Common myeloid progenitor, CD34-positive (primary cell): ENCODE data around the gene LEAP2.
"Not testable (repeated sequence)": the region's sequence is repeated elsewhere in the genome, so short reads cannot be mapped to it uniquely, and the experiment has no call there.

Experiments used
- CTCF ChIA-PET: fragments of 350-600 bp; sonication (Branson Sonifier 250); formaldehyde crosslinking; loops from one replicate; lab custom pipeline; 2021; ENCODE audit warnings: antibody characterized with exemption; lab: Charles Lee
- POLR2A ChIA-PET: fragments of 350-600 bp; sonication (Branson Sonifier 250); formaldehyde crosslinking; loops from one replicate; lab custom pipeline; 2021; ENCODE audit warnings: antibody characterized with exemption; lab: Charles Lee
- DNase-seq, 3 donors: peaks; one replicate each; pipeline versions ENCODE4 v3.0.0 to v3.0.0-alpha.2; 2013
- H3K27ac ChIP-seq, 2 experiments: 1 replicate in 1 of 2; 2 replicates in 1 of 2; pipeline ENCODE4 v1.7.0; 2013; ENCODE audit warnings: inconsistent platforms in 2 of 2, low read length in 2 of 2, mild to moderate bottlenecking in 2 of 2, low read depth in 1 of 2, moderate library complexity in 1 of 2; ENCODE audit not compliant: severe bottlenecking in 2 of 2, insufficient read depth in 1 of 2, poor library complexity in 1 of 2
- H3K27me3 ChIP-seq, 5 experiments: replicated peaks in 2 of 5; 1 replicate in 3 of 5; 2 replicates in 2 of 5; pipeline versions ENCODE4 v1.6.1 to v1.7.0; 2013; ENCODE audit warnings: low read length in 4 of 5, mild to moderate bottlenecking in 2 of 5, moderate library complexity in 2 of 5, inconsistent platforms in 1 of 5; ENCODE audit not compliant: insufficient read depth in 5 of 5, control insufficient read depth in 4 of 5
- H3K36me3 ChIP-seq, 4 experiments: 1 replicate in 2 of 4; 2 replicates in 2 of 4; pipeline versions ENCODE4 v1.6.1 to v1.7.0; 2013; ENCODE audit warnings: low read length in 3 of 4, control low read depth in 1 of 4, mild to moderate bottlenecking in 1 of 4; ENCODE audit not compliant: control insufficient read depth in 4 of 4, insufficient read depth in 4 of 4
- H3K4me1 ChIP-seq, 4 experiments: 1 replicate in 3 of 4; 2 replicates in 1 of 4; pipeline versions ENCODE4 v1.6.1 to v1.7.1; 2013; ENCODE audit warnings: low read length in 3 of 4, mild to moderate bottlenecking in 3 of 4, control low read depth in 1 of 4, inconsistent platforms in 1 of 4, moderate library complexity in 1 of 4; ENCODE audit not compliant: control insufficient read depth in 4 of 4, insufficient read depth in 4 of 4; ENCODE audit errors: control extremely low read depth in 1 of 4
- H3K4me3 ChIP-seq, 7 experiments: 1 replicate in 4 of 7; 2 replicates in 3 of 7; pipeline versions ENCODE4 v1.5.1 to v1.7.0; 2013; ENCODE audit warnings: mild to moderate bottlenecking in 7 of 7, low read length in 6 of 7, moderate library complexity in 6 of 7, inconsistent platforms in 2 of 7, low read depth in 2 of 7, control low read depth in 1 of 7; ENCODE audit not compliant: insufficient read depth in 4 of 7, control insufficient read depth in 1 of 7; ENCODE audit errors: extremely low read depth in 1 of 7
- H3K9me3 ChIP-seq, 5 experiments: 1 replicate in 4 of 5; 2 replicates in 1 of 5; pipeline versions ENCODE4 v1.6.1 to v1.7.1; 2013; ENCODE audit warnings: low read length in 4 of 5, mild to moderate bottlenecking in 2 of 5, inconsistent platforms in 1 of 5, low read depth in 1 of 5, moderate library complexity in 1 of 5; ENCODE audit not compliant: control insufficient read depth in 4 of 5, insufficient read depth in 2 of 5; ENCODE audit errors: control extremely low read depth in 1 of 5
- WGBS: methylation state at CpG from one replicate; pipeline ENCODE4 v1.1.5; 2013; ENCODE audit not compliant: insufficient coverage; 5-methylcytosine and 5-hydroxymethylcytosine counted together

The LEAP2 gene

DNA sequence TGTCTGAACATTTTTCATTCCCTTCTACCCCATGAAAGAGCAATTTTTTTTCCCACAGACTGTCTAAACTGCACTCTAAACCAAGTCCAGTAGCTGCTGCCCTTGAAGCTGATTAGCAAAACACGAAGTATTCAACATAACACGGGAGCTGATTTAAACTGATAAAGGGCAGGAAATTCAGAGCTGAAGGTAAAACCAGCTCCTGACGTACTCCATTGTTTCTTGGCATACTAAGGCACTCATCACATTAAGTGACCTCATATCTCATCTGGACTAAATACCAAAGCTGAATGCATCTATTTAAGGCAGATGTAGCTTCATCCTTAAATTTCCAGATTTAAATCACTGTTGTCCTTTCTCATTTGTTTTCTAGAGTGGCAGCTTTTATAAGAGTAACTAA lies 19.2 kb upstream of the LEAP2 start:
- 65% methylated on average over 3 of the region's 3 CpGs for WGBS
- Histone ChIP-seq H3K9me3 (no peaks in the 10 kb centered on the region), H3K4me3 (no peak overlapping the region), H3K27me3 (no peaks in the 10 kb centered on the region), H3K36me3 (no peaks in the 10 kb centered on the region), H3K27ac (no peak overlapping the region), H3K4me1 (peaks cover 0 to 2% (median 0%) of the 10 kb centered on the region in 4 experiments)
- ChIA-PET CTCF (interaction anchor here (0.6 to 4.8 kb wide), 4 partner anchors 9 to 24 kb away, joined by 4 to 34 read pairs (median 8); partner anchors contain the start of genes GDF9, SHROOM1 and UQCRQ), POLR2A (interaction anchor here (0.6 kb wide), 1 partner anchor 329 kb away, joined by 3 read pairs; no protein-coding TSS in a partner anchor)
- no peak for DNase-seq

DNA sequence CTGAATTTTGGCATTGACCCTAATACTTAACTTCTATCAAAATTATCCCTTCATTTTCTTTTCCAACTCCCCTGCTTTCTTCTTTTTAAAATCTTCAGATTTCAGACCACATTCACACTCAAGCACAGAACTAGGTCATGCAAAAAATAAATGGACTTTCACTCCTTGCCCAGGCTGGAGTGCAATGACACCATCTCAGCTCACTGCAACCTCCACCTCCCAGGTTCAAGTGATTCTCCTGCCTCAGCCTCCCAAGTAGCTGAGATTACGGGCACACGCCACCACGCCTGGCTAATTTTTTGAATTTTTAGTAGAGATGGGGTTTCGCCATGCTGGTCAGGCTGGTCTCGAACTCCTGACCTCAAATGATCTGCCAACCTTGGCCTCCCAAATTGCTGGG lies 18.5 kb upstream of the LEAP2 start:
- H3K4me3 ChIP-seq, H3K27ac ChIP-seq, DNase-seq, H3K36me3 ChIP-seq, H3K9me3 ChIP-seq, POLR2A ChIA-PET, H3K4me1 ChIP-seq, H3K27me3 ChIP-seq: not testable (repeated sequence)
- 100% methylated on average over 4 of the region's 5 CpGs for WGBS
- CTCF ChIA-PET, result interaction anchor here (1.5 to 4.8 kb wide), 3 partner anchors 9 to 19 kb away, joined by 6 to 34 read pairs (median 10); partner anchors contain the start of genes GDF9 and UQCRQ

DNA sequence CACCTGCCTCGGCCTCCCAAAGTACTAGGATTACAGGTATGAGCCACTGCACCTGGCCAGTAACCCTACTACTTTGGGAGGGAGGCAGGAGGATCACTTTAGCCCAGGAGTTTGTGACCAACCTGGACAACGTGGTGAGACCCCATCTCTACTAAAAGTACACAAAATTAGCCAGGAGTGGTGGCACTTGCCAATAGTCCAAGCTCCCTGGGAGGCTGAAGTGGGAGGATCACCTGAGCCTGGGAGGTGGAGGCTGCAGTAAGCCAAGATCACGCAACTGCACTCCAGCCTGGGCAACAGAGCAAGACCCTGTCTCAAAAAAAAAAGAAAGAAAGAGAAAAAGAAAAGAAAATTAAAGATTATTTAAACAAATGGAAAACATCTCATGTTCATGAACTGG lies 17.5 kb upstream of the LEAP2 start:
- Histone ChIP-seq H3K4me3 (no peak overlapping the region), H3K36me3 (no peaks in the 10 kb centered on the region), H3K27me3 (no peaks in the 10 kb centered on the region), H3K27ac (no peak overlapping the region), H3K9me3 (no peaks in the 10 kb centered on the region), H3K4me1 (peaks cover 0 to 2% (median 0%) of the 10 kb centered on the region in 4 experiments)
- CTCF ChIA-PET, result interaction anchor here (1.4 to 4.8 kb wide), 3 partner anchors 9 to 25 kb away, joined by 3 to 34 read pairs (median 10); partner anchors contain the start of genes GDF9, SHROOM1 and UQCRQ
- DNase-seq, result no peak
- POLR2A ChIA-PET, result no interaction called here
- 100% methylated on average over 1 of the region's 3 CpGs for WGBS

DNA sequence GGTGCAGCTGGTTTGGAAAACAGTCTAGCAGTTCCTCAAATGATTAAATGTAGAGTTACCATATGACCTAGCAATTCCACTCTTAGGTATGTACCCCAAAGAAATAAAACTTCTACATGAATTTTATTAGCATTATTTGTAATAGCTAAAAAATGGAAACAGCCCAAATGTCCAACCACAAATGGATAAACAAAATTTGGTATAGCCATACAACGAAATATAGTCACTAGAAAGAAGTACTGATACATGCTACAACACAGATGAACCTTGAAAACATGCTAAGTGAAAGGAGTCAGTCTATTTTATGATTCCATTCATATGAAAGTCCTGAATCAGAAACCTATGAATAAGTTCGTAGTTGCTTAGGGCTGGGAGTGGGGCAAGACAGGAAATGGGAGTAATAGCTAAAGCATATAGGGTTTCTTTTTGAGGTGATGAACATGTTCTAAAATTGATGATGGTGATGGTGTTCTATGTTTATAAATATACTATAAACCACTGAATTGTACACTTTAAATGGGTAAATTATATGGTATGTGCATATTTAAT lies 13.5 kb upstream of the LEAP2 start:
- no peak for DNase-seq
- no peaks in the 10 kb centered on the region for H3K27me3 ChIP-seq
- no CpG with 5 or more reads among the region's 2 CpGs for WGBS
- no peaks in the 10 kb centered on the region for H3K9me3 ChIP-seq
- no peaks in the 10 kb centered on the region for H3K36me3 ChIP-seq
- no peak overlapping the region for H3K4me3 ChIP-seq
- no peak overlapping the region for H3K27ac ChIP-seq
- POLR2A ChIA-PET, result interaction anchor here (0.6 to 0.7 kb wide), 2 partner anchors 22 to 996 kb away, joined by 3 read pairs; no protein-coding TSS in a partner anchor
- CTCF ChIA-PET, result interaction anchor here (1.4 to 1.5 kb wide), 3 partner anchors 10 to 25 kb away, joined by 3 to 4 read pairs (median 4); no protein-coding TSS in a partner anchor
- no peaks in the 10 kb centered on the region for H3K4me1 ChIP-seq

DNA sequence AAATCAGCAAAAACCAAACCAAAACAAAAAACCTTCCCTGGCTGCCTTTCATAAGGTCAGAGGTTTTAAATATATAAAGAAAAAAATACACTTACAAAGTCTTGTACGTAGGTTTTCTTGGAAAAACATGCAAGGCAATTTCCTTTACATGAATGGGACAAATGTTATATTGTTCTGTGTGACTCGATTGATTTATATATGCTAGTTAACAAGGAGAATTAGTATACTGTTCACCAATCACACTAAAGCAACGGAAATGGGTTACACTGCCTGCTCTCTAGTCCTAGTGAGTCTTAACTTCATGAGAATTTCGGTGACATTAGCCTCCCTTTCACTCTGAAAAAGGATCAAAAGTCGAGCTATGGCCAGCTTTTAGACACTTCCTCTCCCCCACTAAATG lies 12.7 kb upstream of the LEAP2 start:
- WGBS, result 93% methylated on average over 3 of the region's 5 CpGs
- no peaks in the 10 kb centered on the region for H3K9me3 ChIP-seq
- no peak overlapping the region for H3K4me3 ChIP-seq
- no peak for DNase-seq
- H3K36me3 ChIP-seq, result no peaks in the 10 kb centered on the region
- POLR2A ChIA-PET, result interaction anchor here (0.6 to 0.7 kb wide), 2 partner anchors 21 to 995 kb away, joined by 3 read pairs; no protein-coding TSS in a partner anchor
- peaks cover 0 to 4% (median 4%) of the 10 kb centered on the region in 4 experiments for H3K4me1 ChIP-seq
- H3K27ac ChIP-seq, result no peak overlapping the region
- H3K27me3 ChIP-seq, result no peaks in the 10 kb centered on the region
- CTCF ChIA-PET, result interaction anchor here (1.0 to 1.7 kb wide), 5 partner anchors 10 to 113 kb away, joined by 3 to 4 read pairs (median 3); partner anchors contain the start of gene CCNI2

DNA sequence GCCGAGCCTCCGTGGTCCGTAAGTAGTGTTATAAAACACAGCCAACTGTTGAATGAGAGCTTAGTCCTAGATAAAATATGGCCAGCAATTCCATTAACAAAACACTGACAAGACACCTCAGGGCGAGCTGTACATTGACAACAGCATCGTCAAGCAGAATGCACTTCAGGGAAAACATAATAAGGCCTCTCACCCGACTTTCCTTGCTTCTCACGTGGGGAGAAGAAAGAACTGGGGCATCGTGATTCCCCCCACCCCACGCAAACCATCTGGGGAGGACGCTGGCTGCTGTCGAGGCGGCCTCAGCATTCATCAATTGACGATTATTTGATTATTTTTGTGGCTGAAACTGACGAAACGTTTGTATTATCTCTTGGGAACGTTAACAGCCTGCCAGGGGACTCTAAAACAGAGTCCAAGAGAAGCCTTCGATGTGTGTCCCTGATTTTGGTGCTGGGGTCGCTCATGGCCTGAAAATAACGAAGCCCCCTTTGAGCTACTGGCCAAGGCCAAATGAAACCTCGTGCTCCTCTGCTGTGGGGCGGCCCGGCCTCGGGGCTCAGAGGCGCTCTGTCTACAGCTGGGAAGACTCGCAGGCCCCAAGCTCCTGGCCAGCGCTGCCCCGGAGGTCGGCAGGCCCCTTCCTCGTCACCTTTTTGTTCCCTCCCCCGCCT lies 7.7 kb upstream of the LEAP2 start:
- Histone ChIP-seq H3K27ac (peak overlapping the region; percentile 75 to 91), H3K9me3 (no peaks in the 10 kb centered on the region), H3K36me3 (peaks cover 4 to 26% (median 13%) of the 10 kb centered on the region in 4 experiments), H3K27me3 (no peaks in the 10 kb centered on the region), H3K4me1 (peaks cover 5 to 20% (median 17%) of the 10 kb centered on the region in 4 experiments), H3K4me3 (peak overlapping the region; percentile 64 to 95 (median 86))
- DNase-seq, result no peak
- 45% methylated on average over 30 of the region's 30 CpGs for WGBS
- POLR2A ChIA-PET, result interaction anchor here (0.5 to 0.9 kb wide), 2 partner anchors 40 to 534 kb away, joined by 3 to 4 read pairs; no protein-coding TSS in a partner anchor
- CTCF ChIA-PET, result interaction anchor here (0.7 to 6.6 kb wide), 11 partner anchors 9 to 364 kb away, joined by 3 to 34 read pairs (median 3); partner anchors contain the start of gene SHROOM1
